ENCODE data around the gene TTC21A. TPM values are rescaled to one million over a fixed set of nuclear protein-coding genes. Genes with fewer than 3 reads are reported as not detected.
A peak's percentile ranks its signal among the peaks of the same experiment; 100 is the strongest.

TTC21A gene
- polyA plus RNA-seq, 4 donors, result 1.7 to 12.7 (median 7.0) TPM

GRCh38 chr3:39115870-39116269 lies 8.4 kb downstream of the TTC21A start:
- Histone ChIP-seq H3K9me3 (ENCODE audit: control insufficient read depth in 2 of 2, insufficient read depth in 1 of 2, low read depth in 1 of 2, low read length in 1 of 2) (no peaks in the 10 kb centered on the region), H3K27ac (ENCODE audit: low read depth in 1 of 3, low read length in 2 of 3) (no peak overlapping the region), H3K27me3 (ENCODE audit: control insufficient read depth in 3 of 3, insufficient read depth in 3 of 3, low read length in 3 of 3) (no peaks in the 10 kb centered on the region), H3K4me3 (ENCODE audit: low read depth in 1 of 3, low read length in 3 of 3) (no peak overlapping the region), H3K4me1 (ENCODE audit: control insufficient read depth in 3 of 3, insufficient read depth in 2 of 3, low read depth in 1 of 3, low read length in 2 of 3) (no peaks in the 10 kb centered on the region), H3K36me3 (ENCODE audit: control insufficient read depth in 3 of 3, insufficient read depth in 2 of 3, low read depth in 1 of 3, low read length in 3 of 3) (peaks cover 0 to 23% (median 0%) of the 10 kb centered on the region in 3 donors)
- DNase-seq (no peak), FAIRE-seq (no peak)
- 94 to 100% (median 96%) methylated on average over 3 of the region's 3 CpGs for WGBS, 3 donors

GRCh38 chr3:39118079-39118478 lies 10.6 kb downstream of the TTC21A start:
- no peak overlapping the region for H3K4me3 ChIP-seq (ENCODE audit: low read depth in 1 of 3, low read length in 3 of 3)
- no peaks in the 10 kb centered on the region for H3K9me3 ChIP-seq (ENCODE audit: control insufficient read depth in 2 of 2, insufficient read depth in 1 of 2, low read depth in 1 of 2, low read length in 1 of 2)
- no peaks in the 10 kb centered on the region for H3K27me3 ChIP-seq (ENCODE audit: control insufficient read depth in 3 of 3, insufficient read depth in 3 of 3, low read length in 3 of 3)
- H3K4me1 ChIP-seq (ENCODE audit: control insufficient read depth in 3 of 3, insufficient read depth in 2 of 3, low read depth in 1 of 3, low read length in 2 of 3), result no peaks in the 10 kb centered on the region
- H3K36me3 ChIP-seq (ENCODE audit: control insufficient read depth in 3 of 3, insufficient read depth in 2 of 3, low read depth in 1 of 3, low read length in 3 of 3), result peaks cover 0 to 15% (median 0%) of the 10 kb centered on the region in 3 donors
- WGBS, 3 donors, result 80 to 83% (median 82%) methylated on average over 3 of the region's 3 CpGs
- no peak for DNase-seq
- no peak overlapping the region for H3K27ac ChIP-seq (ENCODE audit: low read depth in 1 of 3, low read length in 2 of 3)
- FAIRE-seq, result no peak

- DNase-seq, result no peak
- H3K4me1 ChIP-seq (ENCODE audit: control insufficient read depth in 3 of 3, insufficient read depth in 2 of 3, low read depth in 1 of 3, low read length in 2 of 3), result no peaks in the 10 kb centered on the region
- peaks cover 0 to 15% (median 0%) of the 10 kb centered on the region in 3 donors for H3K36me3 ChIP-seq (ENCODE audit: control insufficient read depth in 3 of 3, insufficient read depth in 2 of 3, low read depth in 1 of 3, low read length in 3 of 3)
- no peaks in the 10 kb centered on the region for H3K27me3 ChIP-seq (ENCODE audit: control insufficient read depth in 3 of 3, insufficient read depth in 3 of 3, low read length in 3 of 3)
- no peak overlapping the region for H3K27ac ChIP-seq (ENCODE audit: low read depth in 1 of 3, low read length in 2 of 3)
- no peak overlapping the region for H3K4me3 ChIP-seq (ENCODE audit: low read depth in 1 of 3, low read length in 3 of 3)
- FAIRE-seq, result no peak
- H3K9me3 ChIP-seq (ENCODE audit: control insufficient read depth in 2 of 2, insufficient read depth in 1 of 2, low read depth in 1 of 2, low read length in 1 of 2), result no peaks in the 10 kb centered on the region
- 79 to 90% (median 89%) methylated on average over 5 of the region's 5 CpGs for WGBS, 3 donors
Measured at GRCh38 chr3:39118931-39119660, 11.6 kb downstream of the TTC21A start.

- Histone ChIP-seq H3K36me3 (ENCODE audit: control insufficient read depth in 3 of 3, insufficient read depth in 2 of 3, low read depth in 1 of 3, low read length in 3 of 3) (peaks cover 0 to 13% (median 0%) of the 10 kb centered on the region in 3 donors), H3K9me3 (ENCODE audit: control insufficient read depth in 2 of 2, insufficient read depth in 1 of 2, low read depth in 1 of 2, low read length in 1 of 2) (no peaks in the 10 kb centered on the region), H3K4me1 (ENCODE audit: control insufficient read depth in 3 of 3, insufficient read depth in 2 of 3, low read depth in 1 of 3, low read length in 2 of 3) (peaks cover 0 to 10% (median 0%) of the 10 kb centered on the region in 3 donors), H3K4me3 (ENCODE audit: low read depth in 1 of 3, low read length in 3 of 3) (no peak overlapping the region), H3K27me3 (ENCODE audit: control insufficient read depth in 3 of 3, insufficient read depth in 3 of 3, low read length in 3 of 3) (no peaks in the 10 kb centered on the region), H3K27ac (ENCODE audit: low read depth in 1 of 3, low read length in 2 of 3) (no peak overlapping the region)
- FAIRE-seq, result no peak
- no peak for DNase-seq
- 84 to 93% (median 88%) methylated on average over 2 of the region's 2 CpGs for WGBS, 3 donors
Measured at GRCh38 chr3:39121621-39122020, 14.1 kb downstream of the TTC21A start.

DNA sequence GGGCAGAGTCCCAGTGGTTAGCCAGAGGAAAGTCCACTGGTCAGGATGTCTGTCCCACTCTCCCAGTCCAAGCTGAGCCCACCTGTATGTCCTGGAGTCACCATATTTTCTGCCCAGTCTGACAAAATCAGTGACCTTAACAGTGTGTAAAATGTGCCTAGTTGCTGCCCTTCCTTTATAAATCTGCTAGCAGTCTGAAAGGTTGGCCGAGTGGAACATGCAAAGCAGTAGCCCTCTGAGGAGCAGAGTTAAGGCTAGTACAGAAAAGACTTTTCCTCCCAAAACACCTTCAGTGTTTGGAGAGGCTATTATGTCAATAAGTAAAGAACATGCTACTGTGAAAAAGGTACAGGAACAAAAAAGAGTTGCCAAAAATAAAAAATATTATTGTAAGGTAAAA lies 15.3 kb downstream of the TTC21A start:
- Histone ChIP-seq H3K9me3 (ENCODE audit: control insufficient read depth in 2 of 2, insufficient read depth in 1 of 2, low read depth in 1 of 2, low read length in 1 of 2) (no peaks in the 10 kb centered on the region), H3K27me3 (ENCODE audit: control insufficient read depth in 3 of 3, insufficient read depth in 3 of 3, low read length in 3 of 3) (no peaks in the 10 kb centered on the region), H3K4me3 (ENCODE audit: low read depth in 1 of 3, low read length in 3 of 3) (no peak overlapping the region), H3K27ac (ENCODE audit: low read depth in 1 of 3, low read length in 2 of 3) (no peak overlapping the region), H3K4me1 (ENCODE audit: control insufficient read depth in 3 of 3, insufficient read depth in 2 of 3, low read depth in 1 of 3, low read length in 2 of 3) (peaks cover 0 to 10% (median 0%) of the 10 kb centered on the region in 3 donors), H3K36me3 (ENCODE audit: control insufficient read depth in 3 of 3, insufficient read depth in 2 of 3, low read depth in 1 of 3, low read length in 3 of 3) (peaks cover 0 to 13% (median 0%) of the 10 kb centered on the region in 3 donors)
- 82 to 85% (median 83%) methylated on average over 1 of the region's 1 CpG for whole genome bisulfite sequencing, 3 donors
- no peak for FAIRE-seq
- no peak for DNase-seq

- H3K27ac ChIP-seq (ENCODE audit: low read depth in 1 of 3, low read length in 2 of 3), result peak overlapping the region in 1 of 3 donors; percentile 39
- FAIRE-seq (no peak), DNase-seq (peak; percentile 64 to 79)
- H3K4me1 ChIP-seq (ENCODE audit: control insufficient read depth in 3 of 3, insufficient read depth in 2 of 3, low read depth in 1 of 3, low read length in 2 of 3), result peaks cover 0 to 10% (median 0%) of the 10 kb centered on the region in 3 donors
- H3K9me3 ChIP-seq (ENCODE audit: control insufficient read depth in 2 of 2, insufficient read depth in 1 of 2, low read depth in 1 of 2, low read length in 1 of 2), result no peaks in the 10 kb centered on the region
- 37 to 58% (median 46%) methylated on average over 5 of the region's 5 CpGs for WGBS, 3 donors
- H3K4me3 ChIP-seq (ENCODE audit: low read depth in 1 of 3, low read length in 3 of 3), result no peak overlapping the region
- H3K27me3 ChIP-seq (ENCODE audit: control insufficient read depth in 3 of 3, insufficient read depth in 3 of 3, low read length in 3 of 3), result no peaks in the 10 kb centered on the region
- peaks cover 0 to 9% (median 0%) of the 10 kb centered on the region in 3 donors for H3K36me3 ChIP-seq (ENCODE audit: control insufficient read depth in 3 of 3, insufficient read depth in 2 of 3, low read depth in 1 of 3, low read length in 3 of 3)
Measured at GRCh38 chr3:39124876-39125840, 17.7 kb downstream of the TTC21A start.

DNA sequence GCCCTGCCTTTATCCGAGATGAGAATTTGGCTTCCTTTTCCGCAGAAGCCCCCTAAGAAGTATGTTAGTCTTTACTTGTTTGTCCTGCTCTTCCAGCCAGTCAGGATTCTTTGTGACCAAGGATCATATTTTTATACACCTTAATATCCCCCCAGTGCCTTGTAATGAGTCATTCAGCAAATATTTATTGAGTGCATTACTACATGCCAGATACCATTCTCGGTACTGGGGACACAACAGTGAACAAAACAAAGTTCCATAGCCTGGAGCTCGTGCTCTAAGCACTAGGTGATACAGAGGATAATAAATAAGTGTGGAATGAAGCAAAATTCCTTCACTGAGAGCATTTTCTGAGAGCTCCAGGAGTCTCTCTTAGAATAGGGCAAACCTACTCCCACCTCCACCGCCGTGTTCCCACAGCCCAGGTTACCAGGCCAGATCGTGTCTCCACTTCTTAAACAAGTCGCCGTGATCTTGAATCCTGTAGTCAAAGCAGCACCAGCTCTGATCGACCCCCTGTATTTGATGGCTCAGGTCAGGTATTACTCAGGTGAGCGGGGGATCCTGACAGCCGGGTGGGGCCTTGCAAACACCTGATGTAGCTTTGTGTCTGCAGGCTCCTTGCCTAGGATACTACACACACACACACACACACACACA lies 18.5 kb downstream of the TTC21A start:
- Histone ChIP-seq H3K36me3 (ENCODE audit: control insufficient read depth in 3 of 3, insufficient read depth in 2 of 3, low read depth in 1 of 3, low read length in 3 of 3) (peaks cover 0 to 4% (median 0%) of the 10 kb centered on the region in 3 donors), H3K4me3 (ENCODE audit: low read depth in 1 of 3, low read length in 3 of 3) (no peak overlapping the region), H3K9me3 (ENCODE audit: control insufficient read depth in 2 of 2, insufficient read depth in 1 of 2, low read depth in 1 of 2, low read length in 1 of 2) (no peaks in the 10 kb centered on the region), H3K4me1 (ENCODE audit: control insufficient read depth in 3 of 3, insufficient read depth in 2 of 3, low read depth in 1 of 3, low read length in 2 of 3) (peaks cover 0 to 17% (median 0%) of the 10 kb centered on the region in 3 donors), H3K27ac (ENCODE audit: low read depth in 1 of 3, low read length in 2 of 3) (peak overlapping the region in 2 of 3 donors; percentile 39 to 51), H3K27me3 (ENCODE audit: control insufficient read depth in 3 of 3, insufficient read depth in 3 of 3, low read length in 3 of 3) (no peaks in the 10 kb centered on the region)
- FAIRE-seq (no peak), DNase-seq (peak; percentile 54 to 74)
- WGBS, 3 donors, result 43 to 64% (median 45%) methylated on average over 12 of the region's 12 CpGs

DNA sequence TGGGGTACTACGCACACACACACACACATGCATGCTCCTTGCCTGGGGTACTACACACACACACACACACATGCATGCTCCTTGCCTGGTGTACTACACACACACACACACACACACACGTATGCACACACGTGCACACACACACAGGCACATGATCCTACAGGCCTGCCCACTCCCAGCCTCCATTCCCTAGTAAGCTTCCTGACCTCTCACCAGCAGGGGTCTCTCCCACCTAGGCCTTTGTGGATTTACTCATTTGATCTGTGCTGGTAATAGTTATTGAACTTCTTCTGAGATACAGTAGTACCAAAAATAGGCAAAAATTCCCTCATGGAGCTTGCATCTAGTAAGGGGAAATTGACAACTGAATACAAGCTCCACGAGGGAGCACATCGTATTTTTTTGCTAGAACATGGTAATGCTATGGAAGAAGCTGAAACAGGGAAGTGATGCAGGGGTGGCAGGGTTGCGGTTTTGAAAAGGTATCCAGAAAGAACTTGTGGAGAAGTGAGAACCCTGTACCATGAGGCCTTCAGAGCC lies 19.1 kb downstream of the TTC21A start:
- Histone ChIP-seq H3K4me1 (ENCODE audit: control insufficient read depth in 3 of 3, insufficient read depth in 2 of 3, low read depth in 1 of 3, low read length in 2 of 3) (peaks cover 0 to 20% (median 0%) of the 10 kb centered on the region in 3 donors), H3K27me3 (ENCODE audit: control insufficient read depth in 3 of 3, insufficient read depth in 3 of 3, low read length in 3 of 3) (no peaks in the 10 kb centered on the region), H3K27ac (ENCODE audit: low read depth in 1 of 3, low read length in 2 of 3) (no peak overlapping the region), H3K9me3 (ENCODE audit: control insufficient read depth in 2 of 2, insufficient read depth in 1 of 2, low read depth in 1 of 2, low read length in 1 of 2) (no peaks in the 10 kb centered on the region), H3K36me3 (ENCODE audit: control insufficient read depth in 3 of 3, insufficient read depth in 2 of 3, low read depth in 1 of 3, low read length in 3 of 3) (peaks cover 0 to 3% (median 0%) of the 10 kb centered on the region in 3 donors), H3K4me3 (ENCODE audit: low read depth in 1 of 3, low read length in 3 of 3) (no peak overlapping the region)
- WGBS, 3 donors, result 60 to 62% (median 61%) methylated on average over 6 of the region's 6 CpGs
- DNase-seq (peak; percentile 47 to 58), FAIRE-seq (no peak)

Measured in small intestine (tissue), 7 donors.